Activated naive CD4-positive, alpha-beta T cell treated with anti-CD3 and anti-CD28 coated beads, Interleukin-2, amount 10 ng/mL, durations not matched to agents 7 days and 5 days (primary cell): ENCODE measurements around the gene ZBTB7A.

Source experiments
- CTCF ChIA-PET: fragments of 350-600 bp; sonication (Branson Sonifier 250); formaldehyde crosslinking; loops from one replicate; lab custom pipeline; 2021; ENCODE audit warnings: antibody characterized with exemption; lab: Charles Lee
- DNase-seq: peaks from one replicate; pipeline ENCODE4 v3.0.0-alpha.2; 2020
- H3K27ac Mint-ChIP-seq: one replicate; pipeline ENCODE4 v1.8.0; 2021; ENCODE audit warnings: mild to moderate bottlenecking, moderate library complexity, mixed read lengths
- H3K27me3 Mint-ChIP-seq: one replicate; pipeline ENCODE4 v1.8.0; 2021; ENCODE audit warnings: mild to moderate bottlenecking, mixed read lengths
- H3K36me3 Mint-ChIP-seq: one replicate; pipeline ENCODE4 v1.8.0; 2021; ENCODE audit warnings: mixed read lengths
- H3K4me1 Mint-ChIP-seq: one replicate; pipeline ENCODE4 v1.8.0; 2021; ENCODE audit warnings: mixed read lengths
- H3K4me3 Mint-ChIP-seq: one replicate; pipeline ENCODE4 v1.8.0; 2021; ENCODE audit warnings: mild to moderate bottlenecking, moderate library complexity, mixed read lengths
- H3K9me3 Mint-ChIP-seq: one replicate; pipeline ENCODE4 v1.8.0; 2021; ENCODE audit warnings: mixed read lengths

The ZBTB7A gene

DNA sequence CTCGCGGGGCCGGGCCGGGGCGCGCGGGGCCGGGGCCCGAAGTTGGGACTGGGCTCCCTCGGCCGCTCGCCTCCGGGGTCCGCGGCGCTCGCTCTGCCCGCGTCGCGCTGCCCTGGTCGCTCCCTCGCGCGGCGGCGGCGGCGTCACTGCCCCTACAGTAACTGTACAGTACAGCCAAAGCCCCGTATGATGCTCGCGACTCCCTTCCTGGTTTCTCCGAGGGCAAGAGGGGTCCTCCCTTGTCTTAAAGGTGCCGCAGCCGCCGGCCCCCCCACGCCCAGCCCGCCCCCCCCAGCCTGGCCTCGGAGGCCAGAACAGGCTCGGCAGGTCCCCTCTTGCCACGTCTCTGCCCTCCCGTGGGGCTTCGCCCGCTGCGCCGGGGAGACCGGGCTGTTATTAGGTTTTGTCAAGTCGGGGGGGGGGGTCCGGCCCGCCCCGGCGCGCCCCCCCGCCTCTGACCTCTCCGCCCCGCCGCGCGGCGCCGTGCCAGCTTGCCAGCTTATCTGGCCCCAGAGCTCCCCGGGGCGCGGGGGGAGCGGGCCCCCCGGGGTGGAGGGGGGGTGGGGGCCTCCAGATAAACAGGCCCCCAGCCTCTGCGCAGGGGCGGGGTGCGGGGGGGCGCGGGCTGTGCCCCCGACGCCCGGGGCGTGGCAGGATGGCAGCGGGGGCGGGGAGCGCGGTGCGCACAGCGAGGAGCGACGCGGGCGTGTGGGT is at the start of gene ZBTB7A:
TSS of gene ZBTB7A (minus strand) at position 218 of the 714 bp plus-strand sequence. CDS start 11,667 bp downstream, outside the sequence.
- peak; percentile 87 for DNase-seq
- no peaks in the 10 kb centered on the region for H3K9me3 Mint-ChIP-seq
- peak within 1 kb of the TSS; percentile 94 for H3K27ac Mint-ChIP-seq
- H3K4me3 Mint-ChIP-seq = peak within 1 kb of the TSS; percentile 85
- peaks cover 6% of the 10 kb centered on the region for H3K36me3 Mint-ChIP-seq
- CTCF ChIA-PET = interaction anchor here (1.2 kb wide), 1 partner anchor 48 kb away, joined by 3 read pairs; no protein-coding TSS in a partner anchor
- peaks cover 3% of the 10 kb centered on the region for H3K27me3 Mint-ChIP-seq
- peaks cover 42% of the 10 kb centered on the region for H3K4me1 Mint-ChIP-seq

DNA sequence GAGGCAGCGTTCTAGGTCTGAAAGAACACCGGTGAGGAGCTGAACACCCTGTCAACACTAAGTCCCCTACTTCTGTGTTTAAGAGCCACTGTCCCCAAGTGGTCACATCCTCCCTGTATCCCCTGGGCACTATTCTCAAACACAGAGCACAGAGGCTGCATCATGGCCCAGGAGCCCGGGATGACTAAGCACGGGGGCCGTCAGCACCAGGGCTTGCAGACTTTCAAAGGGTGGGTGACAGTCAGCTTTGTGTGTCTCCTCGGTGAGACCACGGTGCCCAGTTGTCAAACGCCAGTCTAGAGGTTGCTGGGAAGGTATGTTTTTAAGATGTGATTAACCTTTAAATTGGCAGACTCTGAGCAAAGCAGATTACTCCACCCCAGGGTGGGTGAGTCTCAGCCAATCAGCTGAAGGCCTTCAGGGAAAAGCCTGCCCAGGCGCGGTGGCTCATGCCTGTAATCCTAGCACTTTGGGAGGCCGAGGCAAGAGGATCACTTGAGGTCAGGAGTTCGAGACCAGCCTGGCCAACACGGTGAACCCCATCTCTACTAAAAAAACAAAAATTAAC is 49.2 kb upstream of the ZBTB7A start:
- Mint-ChIP-seq H3K4me3 (no peak overlapping the region), H3K27me3 (no peaks in the 10 kb centered on the region)
- CTCF ChIA-PET = interaction anchor here (2.7 kb wide), 1 partner anchor 24 kb away, joined by 6 read pairs; no protein-coding TSS in a partner anchor

DNA sequence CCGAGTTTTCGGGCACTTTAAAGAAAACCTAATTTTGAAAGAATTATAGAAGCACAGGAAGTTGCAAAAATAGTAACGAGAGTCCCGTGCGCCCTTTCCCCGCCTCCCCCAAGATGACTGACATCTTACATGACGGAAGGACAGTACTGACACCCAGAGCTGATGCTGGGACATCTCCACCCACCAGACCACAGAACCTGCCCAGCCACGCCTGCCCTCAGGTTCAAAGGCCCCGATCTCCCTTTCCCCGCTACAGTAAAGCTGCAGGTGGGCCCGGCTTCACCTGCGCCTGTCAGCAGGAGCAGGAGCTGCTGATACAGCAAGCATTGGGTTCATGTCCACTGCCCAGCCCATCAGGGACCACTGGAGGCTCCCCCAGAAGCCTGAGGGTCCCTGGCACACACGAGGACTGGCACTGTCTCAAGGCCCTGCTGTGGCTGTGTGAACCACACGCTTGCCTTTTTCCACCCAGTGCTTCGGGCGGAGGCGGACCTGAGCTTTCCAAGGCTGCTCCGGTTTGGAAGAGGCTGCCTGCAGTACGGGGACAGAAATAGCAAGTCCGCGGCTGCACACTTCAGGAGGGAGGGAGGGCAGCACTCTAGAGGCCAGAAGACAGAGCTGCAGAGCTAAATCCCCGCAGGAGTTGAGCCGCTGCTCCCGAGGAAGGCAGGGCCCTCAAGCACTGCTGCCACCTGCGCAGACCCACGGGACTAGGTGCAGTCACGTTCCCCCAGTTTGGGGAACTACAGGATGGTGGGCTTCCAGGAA is 48.5 kb upstream of the ZBTB7A start:
- Mint-ChIP-seq H3K4me3 (peak overlapping the region; percentile 69), H3K27me3 (no peaks in the 10 kb centered on the region), H3K27ac (peak overlapping the region; percentile 93), H3K9me3 (no peaks in the 10 kb centered on the region), H3K36me3 (peaks cover 57% of the 10 kb centered on the region), H3K4me1 (peaks cover 62% of the 10 kb centered on the region)
- CTCF ChIA-PET = interaction anchor here (0.7 to 2.7 kb wide), 3 partner anchors 25 to 128 kb away, joined by 3 to 6 read pairs (median 3); partner anchors contain the start of gene ZBTB7A
- DNase-seq = peak; percentile 90

More for the DNA sequence above, 49.2 kb upstream of the ZBTB7A start:
- Mint-ChIP-seq H3K27ac (peak overlapping the region; percentile 93), H3K9me3 (no peaks in the 10 kb centered on the region), H3K36me3 (peaks cover 50% of the 10 kb centered on the region), H3K4me1 (peaks cover 58% of the 10 kb centered on the region)
- DNase-seq = no peak

DNA sequence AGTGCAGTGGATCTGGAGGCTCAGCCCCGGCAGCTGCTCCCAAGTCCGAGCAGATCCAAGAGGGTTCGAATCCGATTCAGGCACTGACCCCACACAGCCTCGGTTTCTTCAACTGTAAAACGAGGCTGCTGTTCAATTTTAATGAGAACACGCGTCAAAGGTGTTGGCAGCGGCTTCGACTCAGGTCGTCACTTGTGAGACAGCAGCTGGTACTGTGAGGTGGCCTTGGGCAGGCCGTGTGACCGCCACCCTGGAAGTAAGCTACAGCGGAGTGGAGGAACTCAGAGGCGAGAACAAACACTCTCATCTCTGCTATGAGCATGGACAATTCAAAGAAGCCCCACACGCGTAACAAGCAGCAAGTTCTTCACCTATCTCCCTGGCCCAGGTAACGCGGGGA is 47.5 kb upstream of the ZBTB7A start:
- Mint-ChIP-seq H3K9me3 (no peaks in the 10 kb centered on the region), H3K36me3 (peaks cover 63% of the 10 kb centered on the region), H3K27me3 (no peaks in the 10 kb centered on the region), H3K4me1 (peaks cover 71% of the 10 kb centered on the region), H3K4me3 (no peak overlapping the region), H3K27ac (peak overlapping the region; percentile 73)
- no peak for DNase-seq
- CTCF ChIA-PET = interaction anchor here (0.7 to 2.7 kb wide), 2 partner anchors 26 to 127 kb away, joined by 3 to 6 read pairs; no protein-coding TSS in a partner anchor

- CTCF ChIA-PET = no interaction called here
- DNase-seq = no peak
- Mint-ChIP-seq H3K27ac (peak overlapping the region; percentile 57), H3K4me3 (no peak overlapping the region), H3K36me3 (peaks cover 69% of the 10 kb centered on the region), H3K9me3 (no peaks in the 10 kb centered on the region), H3K27me3 (no peaks in the 10 kb centered on the region), H3K4me1 (peaks cover 77% of the 10 kb centered on the region)
Observed at GRCh38 chr19:4113398-4114088, 46.8 kb upstream of the ZBTB7A start.

GRCh38 chr19:4112367-4112766 is 45.7 kb upstream of the ZBTB7A start:
- DNase-seq = no peak
- no peak overlapping the region for H3K27ac Mint-ChIP-seq
- H3K27me3 Mint-ChIP-seq = no peaks in the 10 kb centered on the region
- peaks cover 73% of the 10 kb centered on the region for H3K36me3 Mint-ChIP-seq
- no peaks in the 10 kb centered on the region for H3K9me3 Mint-ChIP-seq
- H3K4me1 Mint-ChIP-seq = peaks cover 83% of the 10 kb centered on the region
- H3K4me3 Mint-ChIP-seq = no peak overlapping the region
- CTCF ChIA-PET = no interaction called here

DNA sequence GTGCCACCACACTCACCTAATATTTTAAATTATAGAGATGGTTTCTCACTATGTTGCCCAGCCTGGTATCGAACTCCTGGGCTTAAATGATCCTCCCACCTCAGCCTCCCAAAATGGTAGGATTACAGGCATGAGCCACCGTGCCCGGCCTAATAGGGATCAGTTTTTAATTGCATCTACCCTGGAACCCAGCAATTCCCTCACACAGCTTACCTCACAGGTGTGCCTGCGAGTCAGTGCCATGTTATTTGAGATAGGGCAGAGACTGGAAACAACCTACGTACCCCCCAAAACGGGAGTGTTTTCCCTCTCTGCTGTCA is 42.9 kb upstream of the ZBTB7A start:
- Mint-ChIP-seq H3K4me3 (peak overlapping the region; percentile 18), H3K27ac (peak overlapping the region; percentile 96), H3K9me3 (no peaks in the 10 kb centered on the region), H3K27me3 (no peaks in the 10 kb centered on the region), H3K36me3 (peaks cover 72% of the 10 kb centered on the region), H3K4me1 (peaks cover 84% of the 10 kb centered on the region)
- CTCF ChIA-PET = interaction anchor here (1.0 to 2.3 kb wide), 2 partner anchors 21 to 30 kb away, joined by 6 to 7 read pairs; no protein-coding TSS in a partner anchor
- no peak for DNase-seq

GRCh38 chr19:4108767-4109625 is 42.3 kb upstream of the ZBTB7A start:
- H3K27ac Mint-ChIP-seq = peak overlapping the region; percentile 96
- CTCF ChIA-PET = interaction anchor here (1.0 to 2.3 kb wide), 2 partner anchors 20 to 31 kb away, joined by 6 to 7 read pairs; no protein-coding TSS in a partner anchor
- peaks cover 69% of the 10 kb centered on the region for H3K36me3 Mint-ChIP-seq
- DNase-seq = peak; percentile 88
- H3K4me3 Mint-ChIP-seq = peak overlapping the region; percentile 53
- no peaks in the 10 kb centered on the region for H3K9me3 Mint-ChIP-seq
- H3K27me3 Mint-ChIP-seq = no peaks in the 10 kb centered on the region
- peaks cover 85% of the 10 kb centered on the region for H3K4me1 Mint-ChIP-seq

GRCh38 chr19:4103080-4103433 is 36.4 kb upstream of the ZBTB7A start:
- CTCF ChIA-PET = no interaction called here
- Mint-ChIP-seq H3K4me3 (no peak overlapping the region), H3K27me3 (no peaks in the 10 kb centered on the region), H3K4me1 (peaks cover 46% of the 10 kb centered on the region), H3K27ac (peak overlapping the region; percentile 97), H3K36me3 (peaks cover 31% of the 10 kb centered on the region), H3K9me3 (no peaks in the 10 kb centered on the region)
- peak; percentile 39 for DNase-seq

DNA sequence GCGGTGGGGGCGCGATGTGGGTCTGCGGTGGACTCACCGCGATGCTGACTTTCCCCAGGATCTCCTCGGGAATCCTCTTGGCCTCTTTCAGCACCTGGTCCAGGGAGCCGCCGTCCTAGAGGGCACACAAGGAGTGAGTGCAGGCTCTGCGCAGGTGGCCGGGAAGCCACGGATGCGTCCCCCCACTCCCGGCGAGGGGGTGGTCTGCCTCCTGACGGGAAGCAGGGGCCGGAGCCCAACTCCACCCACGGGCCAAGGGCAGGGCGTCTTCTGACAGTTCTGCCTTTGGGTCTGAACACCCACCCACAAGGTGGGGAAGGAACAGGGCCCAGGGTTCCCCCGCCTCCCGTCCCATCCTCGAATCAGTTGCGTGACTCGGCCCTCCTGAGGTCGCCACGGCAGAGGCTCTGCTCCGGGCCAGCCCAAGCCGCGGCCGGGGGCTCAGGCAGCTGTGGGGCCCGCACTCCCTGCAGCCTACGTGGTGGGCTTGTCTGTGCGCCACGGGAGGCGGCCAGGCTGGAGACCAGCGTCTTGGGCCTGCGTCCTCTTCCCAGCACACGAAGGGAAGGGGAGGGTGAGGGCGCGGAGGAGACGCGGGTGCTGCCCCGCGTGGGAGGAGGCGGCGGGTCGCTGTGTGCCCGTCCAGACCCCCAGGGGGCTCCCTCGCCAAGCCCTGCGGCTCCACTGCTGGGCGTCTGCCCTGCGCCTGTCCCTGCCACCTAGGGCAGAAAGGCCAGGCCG is 35.8 kb upstream of the ZBTB7A start:
- Mint-ChIP-seq H3K4me1 (peaks cover 40% of the 10 kb centered on the region), H3K4me3 (no peak overlapping the region), H3K36me3 (peaks cover 31% of the 10 kb centered on the region), H3K9me3 (no peaks in the 10 kb centered on the region), H3K27me3 (no peaks in the 10 kb centered on the region), H3K27ac (peak overlapping the region; percentile 37)
- CTCF ChIA-PET = no interaction called here
- DNase-seq = no peak

GRCh38 chr19:4101496-4101770 is 34.7 kb upstream of the ZBTB7A start:
- Mint-ChIP-seq H3K4me1 (peaks cover 33% of the 10 kb centered on the region), H3K27ac (no peak overlapping the region), H3K9me3 (no peaks in the 10 kb centered on the region), H3K27me3 (no peaks in the 10 kb centered on the region), H3K4me3 (no peak overlapping the region), H3K36me3 (peaks cover 29% of the 10 kb centered on the region)
- no peak for DNase-seq
- CTCF ChIA-PET = interaction anchor here (1.4 kb wide), 1 partner anchor 39 kb away, joined by 5 read pairs; no protein-coding TSS in a partner anchor

- no peak for DNase-seq
- H3K9me3 Mint-ChIP-seq = no peaks in the 10 kb centered on the region
- H3K27me3 Mint-ChIP-seq = no peaks in the 10 kb centered on the region
- H3K36me3 Mint-ChIP-seq = peaks cover 29% of the 10 kb centered on the region
- CTCF ChIA-PET = interaction anchor here (1.4 kb wide), 1 partner anchor 39 kb away, joined by 5 read pairs; no protein-coding TSS in a partner anchor
- H3K27ac Mint-ChIP-seq = no peak overlapping the region
- H3K4me1 Mint-ChIP-seq = peaks cover 28% of the 10 kb centered on the region
- H3K4me3 Mint-ChIP-seq = no peak overlapping the region
Observed at GRCh38 chr19:4100647-4101495, 34.2 kb upstream of the ZBTB7A start.
